ENCODE results near the gene MRPL57.

DNA sequence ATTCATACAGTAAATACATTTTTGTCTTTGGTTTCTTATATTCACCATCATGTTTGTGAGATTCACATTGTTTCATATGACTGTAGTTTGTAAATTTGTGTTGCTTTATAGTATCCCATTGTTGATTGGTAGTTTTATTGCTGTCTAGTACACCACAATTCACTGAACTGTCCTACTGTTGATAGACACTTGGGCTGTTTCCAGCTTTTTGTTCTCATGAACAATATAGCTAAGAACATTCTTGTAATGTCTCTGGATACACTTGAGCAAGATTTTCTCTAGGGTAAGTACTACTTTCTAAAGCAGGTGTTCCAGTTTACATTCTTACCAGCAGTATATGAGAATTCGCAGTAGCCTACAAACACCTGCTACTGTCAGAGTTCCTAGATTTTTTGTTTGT, 37.9 kb upstream of the MRPL57 start:
- TF ChIP-seq, protein P1, sequence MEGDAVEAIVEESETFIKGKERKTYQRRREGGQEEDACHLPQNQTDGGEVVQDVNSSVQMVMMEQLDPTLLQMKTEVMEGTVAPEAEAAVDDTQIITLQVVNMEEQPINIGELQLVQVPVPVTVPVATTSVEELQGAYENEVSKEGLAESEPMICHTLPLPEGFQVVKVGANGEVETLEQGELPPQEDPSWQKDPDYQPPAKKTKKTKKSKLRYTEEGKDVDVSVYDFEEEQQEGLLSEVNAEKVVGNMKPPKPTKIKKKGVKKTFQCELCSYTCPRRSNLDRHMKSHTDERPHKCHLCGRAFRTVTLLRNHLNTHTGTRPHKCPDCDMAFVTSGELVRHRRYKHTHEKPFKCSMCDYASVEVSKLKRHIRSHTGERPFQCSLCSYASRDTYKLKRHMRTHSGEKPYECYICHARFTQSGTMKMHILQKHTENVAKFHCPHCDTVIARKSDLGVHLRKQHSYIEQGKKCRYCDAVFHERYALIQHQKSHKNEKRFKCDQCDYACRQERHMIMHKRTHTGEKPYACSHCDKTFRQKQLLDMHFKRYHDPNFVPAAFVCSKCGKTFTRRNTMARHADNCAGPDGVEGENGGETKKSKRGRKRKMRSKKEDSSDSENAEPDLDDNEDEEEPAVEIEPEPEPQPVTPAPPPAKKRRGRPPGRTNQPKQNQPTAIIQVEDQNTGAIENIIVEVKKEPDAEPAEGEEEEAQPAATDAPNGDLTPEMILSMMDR (IDR thresholded peaks at IDR 0.05): no peak
- TF ChIP-seq POLR2AphosphoS5 (IDR thresholded peaks at IDR 0.05; ENCODE audit: insufficient read depth in 1 of 2, low read depth in 1 of 2): no peak

Measured in vagina (tissue), 2 donors.